Mammary epithelial cell (primary cell): Measurements from ENCODE around the gene MT1HL1.

Experiments used
- EZH2 ChIP-seq: IDR thresholded peaks from 2 replicates; pipeline ENCODE4 v1.6.1; 2012; ENCODE audit warnings: low read length, inconsistent platforms, borderline replicate concordance
- TF ChIP-seq, protein P1 (sequence below), 2 donors: IDR thresholded peaks in 1 of 2; conservative IDR thresholded peaks in 1 of 2; 2 replicates each; pipeline ENCODE4 v1.5.1; 2011 to 2012; ENCODE audit warnings: inconsistent platforms in 2 of 2, low read length in 2 of 2, mild to moderate bottlenecking in 2 of 2, control low read depth in 1 of 2, low read depth in 1 of 2; ENCODE audit not compliant: insufficient read depth in 1 of 2; ENCODE audit errors: extremely low read depth in 1 of 2

DNA sequence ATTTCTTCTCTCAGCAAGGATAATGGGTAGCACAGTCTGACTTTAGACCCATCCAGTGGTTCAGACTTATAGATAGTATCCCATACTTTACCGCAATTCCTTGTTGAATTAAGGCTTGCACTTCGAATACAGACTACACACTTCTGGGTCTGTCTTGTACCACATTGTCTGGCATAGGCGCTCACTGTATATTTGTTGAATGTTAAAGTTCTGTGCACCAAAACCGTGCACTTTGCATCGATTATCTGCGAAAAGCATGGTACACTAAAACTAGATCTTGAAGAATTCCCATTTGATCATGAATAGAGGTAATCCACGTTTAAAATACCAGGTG is 37.2 kb upstream of the MT1HL1 start:
- TF ChIP-seq EZH2, result peak; percentile 45
- TF ChIP-seq, protein P1, sequence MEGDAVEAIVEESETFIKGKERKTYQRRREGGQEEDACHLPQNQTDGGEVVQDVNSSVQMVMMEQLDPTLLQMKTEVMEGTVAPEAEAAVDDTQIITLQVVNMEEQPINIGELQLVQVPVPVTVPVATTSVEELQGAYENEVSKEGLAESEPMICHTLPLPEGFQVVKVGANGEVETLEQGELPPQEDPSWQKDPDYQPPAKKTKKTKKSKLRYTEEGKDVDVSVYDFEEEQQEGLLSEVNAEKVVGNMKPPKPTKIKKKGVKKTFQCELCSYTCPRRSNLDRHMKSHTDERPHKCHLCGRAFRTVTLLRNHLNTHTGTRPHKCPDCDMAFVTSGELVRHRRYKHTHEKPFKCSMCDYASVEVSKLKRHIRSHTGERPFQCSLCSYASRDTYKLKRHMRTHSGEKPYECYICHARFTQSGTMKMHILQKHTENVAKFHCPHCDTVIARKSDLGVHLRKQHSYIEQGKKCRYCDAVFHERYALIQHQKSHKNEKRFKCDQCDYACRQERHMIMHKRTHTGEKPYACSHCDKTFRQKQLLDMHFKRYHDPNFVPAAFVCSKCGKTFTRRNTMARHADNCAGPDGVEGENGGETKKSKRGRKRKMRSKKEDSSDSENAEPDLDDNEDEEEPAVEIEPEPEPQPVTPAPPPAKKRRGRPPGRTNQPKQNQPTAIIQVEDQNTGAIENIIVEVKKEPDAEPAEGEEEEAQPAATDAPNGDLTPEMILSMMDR (conservative IDR thresholded peaks at IDR 0.05 in 1 of 2, IDR thresholded peaks at IDR 0.05 in 1 of 2; ENCODE audit: extremely low read depth in 1 of 2, insufficient read depth in 1 of 2, low read depth in 1 of 2, low read length in 2 of 2), result no peak
